GM18907 (cell line): Measurements from ENCODE around the gene DHRS12.

Source experiments
- ATAC-seq: cut with Tn5 transposase; IDR thresholded peaks from one replicate; pipeline ENCODE4 v1.9.1; 2021; ENCODE audit warnings: mild to moderate bottlenecking, moderate library complexity; ENCODE audit not compliant: unreplicated experiment

The DHRS12 gene

GRCh38 chr13:51803422-51804294 is at the start of gene DHRS12:
Gene DHRS12 (minus strand): TSS chr13:51804163. CDS start chr13:51799659, 4,504 bp downstream.
- peak; percentile 90 for ATAC-seq

GRCh38 chr13:51849145-51850101 is 45.5 kb upstream of the DHRS12 start:
- ATAC-seq = no peak

- no peak for ATAC-seq
Observed at GRCh38 chr13:51848674-51849073, 44.7 kb upstream of the DHRS12 start.

- no peak for ATAC-seq
Observed at GRCh38 chr13:51846756-51847155, 42.8 kb upstream of the DHRS12 start.

GRCh38 chr13:51845574-51846318 is 41.8 kb upstream of the DHRS12 start:
- ATAC-seq = no peak

- ATAC-seq = peak; percentile 58
Observed at GRCh38 chr13:51844862-51845573, 41.1 kb upstream of the DHRS12 start, which contains the start of gene TMEM272. Gene TMEM272 (minus strand): TSS chr13:51845177. CDS start chr13:51838530, 6,647 bp downstream.

- no peak for ATAC-seq
Observed at GRCh38 chr13:51843529-51843928, 39.6 kb upstream of the DHRS12 start.

- no peak for ATAC-seq
Observed at GRCh38 chr13:51841732-51842131, 37.8 kb upstream of the DHRS12 start.

GRCh38 chr13:51840917-51841316 is 37.0 kb upstream of the DHRS12 start:
- ATAC-seq = no peak

GRCh38 chr13:51839711-51840540 is 36.0 kb upstream of the DHRS12 start:
- no peak for ATAC-seq

GRCh38 chr13:51838240-51838846 is 34.4 kb upstream of the DHRS12 start:
- ATAC-seq = no peak

- ATAC-seq = no peak
Observed at GRCh38 chr13:51837016-51837415, 33.1 kb upstream of the DHRS12 start.

- no peak for ATAC-seq
Observed at GRCh38 chr13:51834581-51835171, 30.7 kb upstream of the DHRS12 start.

- no peak for ATAC-seq
Observed at GRCh38 chr13:51833980-51834379, 30.0 kb upstream of the DHRS12 start.

GRCh38 chr13:51832471-51833152 is 28.6 kb upstream of the DHRS12 start:
- ATAC-seq = peak; percentile 88

- ATAC-seq = no peak
Observed at GRCh38 chr13:51831519-51831918, 27.6 kb upstream of the DHRS12 start.

GRCh38 chr13:51829568-51829899 is 25.6 kb upstream of the DHRS12 start:
- no peak for ATAC-seq
